Testis (tissue), 2 donors: ENCODE data around the gene SLC18B1.

Experiments
- CTCF ChIP-seq, 3 experiments: fragments of 450-650 bp in 2 of 3; fragments of 200-600 bp in 1 of 3; sonication (generic) in 1 of 3; IDR thresholded peaks; one replicate each; pipeline ENCODE4 v1.5.1; 2016 to 2019; ENCODE audit warnings: antibody characterized with exemption in 3 of 3, mild to moderate bottlenecking in 2 of 3, moderate library complexity in 1 of 3
- POLR2A ChIP-seq: fragments of 450-650 bp; IDR thresholded peaks from one replicate; pipeline ENCODE4 v1.6.1; 2017; ENCODE audit warnings: antibody characterized with exemption, mild to moderate bottlenecking, moderate library complexity

- no peak for TF ChIP-seq CTCF (IDR thresholded peaks at IDR 0.05)
- TF ChIP-seq POLR2A = no peak
Measured at GRCh38 chr6:132742495-132742894, 55.9 kb downstream of the SLC18B1 start.
